Measurements from ENCODE around the gene OSBP2.

The OSBP2 gene

GRCh38 chr22:30856741-30857502 is 162.2 kb downstream of the OSBP2 start:
- Histone ChIP-seq H3K4me1 (ENCODE audit: control insufficient read depth, insufficient read depth, low read length) (no peaks in the 10 kb centered on the region), H3K4me3 (ENCODE audit: insufficient read depth, low read depth, low read length) (no peak overlapping the region), H3K36me3 (ENCODE audit: control insufficient read depth, insufficient read depth, low read length) (no peaks in the 10 kb centered on the region), H3K27me3 (ENCODE audit: control insufficient read depth, insufficient read depth, low read length, poor library complexity, severe bottlenecking) (no peaks in the 10 kb centered on the region), H3K9me3 (ENCODE audit: control insufficient read depth, low read length) (no peaks in the 10 kb centered on the region), H3K27ac (ENCODE audit: insufficient read depth, low read depth, low read length, poor library complexity, severe bottlenecking) (no peak overlapping the region)
- WGBS, 2 experiments, result 92 to 94% methylated on average over 14 of the region's 14 CpGs

GRCh38 chr22:30857791-30858190 is 163.1 kb downstream of the OSBP2 start:
- Histone ChIP-seq H3K36me3 (ENCODE audit: control insufficient read depth, insufficient read depth, low read length) (no peaks in the 10 kb centered on the region), H3K4me1 (ENCODE audit: control insufficient read depth, insufficient read depth, low read length) (no peaks in the 10 kb centered on the region), H3K4me3 (ENCODE audit: insufficient read depth, low read depth, low read length) (no peak overlapping the region), H3K27me3 (ENCODE audit: control insufficient read depth, insufficient read depth, low read length, poor library complexity, severe bottlenecking) (no peaks in the 10 kb centered on the region), H3K27ac (ENCODE audit: insufficient read depth, low read depth, low read length, poor library complexity, severe bottlenecking) (no peak overlapping the region), H3K9me3 (ENCODE audit: control insufficient read depth, low read length) (no peaks in the 10 kb centered on the region)
- WGBS, 2 experiments, result 94% methylated on average over 9 to 10 of the region's 13 CpGs

GRCh38 chr22:30858976-30859713 is 164.5 kb downstream of the OSBP2 start:
- Histone ChIP-seq H3K27me3 (ENCODE audit: control insufficient read depth, insufficient read depth, low read length, poor library complexity, severe bottlenecking) (no peaks in the 10 kb centered on the region), H3K36me3 (ENCODE audit: control insufficient read depth, insufficient read depth, low read length) (no peaks in the 10 kb centered on the region), H3K4me1 (ENCODE audit: control insufficient read depth, insufficient read depth, low read length) (no peaks in the 10 kb centered on the region), H3K9me3 (ENCODE audit: control insufficient read depth, low read length) (no peaks in the 10 kb centered on the region), H3K4me3 (ENCODE audit: insufficient read depth, low read depth, low read length) (no peak overlapping the region), H3K27ac (ENCODE audit: insufficient read depth, low read depth, low read length, poor library complexity, severe bottlenecking) (no peak overlapping the region)
- 93 to 95% methylated on average over 18 of the region's 18 CpGs for WGBS, 2 experiments

- Histone ChIP-seq H3K4me1 (ENCODE audit: control insufficient read depth, insufficient read depth, low read length) (no peaks in the 10 kb centered on the region), H3K36me3 (ENCODE audit: control insufficient read depth, insufficient read depth, low read length) (no peaks in the 10 kb centered on the region), H3K9me3 (ENCODE audit: control insufficient read depth, low read length) (no peaks in the 10 kb centered on the region), H3K27me3 (ENCODE audit: control insufficient read depth, insufficient read depth, low read length, poor library complexity, severe bottlenecking) (no peaks in the 10 kb centered on the region), H3K4me3 (ENCODE audit: insufficient read depth, low read depth, low read length) (no peak overlapping the region), H3K27ac (ENCODE audit: insufficient read depth, low read depth, low read length, poor library complexity, severe bottlenecking) (no peak overlapping the region)
- WGBS, 2 experiments, result 92 to 94% methylated on average over 7 of the region's 7 CpGs
Observed at GRCh38 chr22:30859714-30860095, 165.0 kb downstream of the OSBP2 start.

- no peaks in the 10 kb centered on the region for H3K36me3 ChIP-seq (ENCODE audit: control insufficient read depth, insufficient read depth, low read length)
- H3K9me3 ChIP-seq (ENCODE audit: control insufficient read depth, low read length), result no peaks in the 10 kb centered on the region
- WGBS, 2 experiments, result 89 to 91% methylated on average over 12 of the region's 12 CpGs
- H3K27ac ChIP-seq (ENCODE audit: insufficient read depth, low read depth, low read length, poor library complexity, severe bottlenecking), result no peak overlapping the region
- no peaks in the 10 kb centered on the region for H3K27me3 ChIP-seq (ENCODE audit: control insufficient read depth, insufficient read depth, low read length, poor library complexity, severe bottlenecking)
- no peak overlapping the region for H3K4me3 ChIP-seq (ENCODE audit: insufficient read depth, low read depth, low read length)
- no peaks in the 10 kb centered on the region for H3K4me1 ChIP-seq (ENCODE audit: control insufficient read depth, insufficient read depth, low read length)
Observed at GRCh38 chr22:30860176-30861105, 165.8 kb downstream of the OSBP2 start.

- 92 to 93% methylated on average over 9 of the region's 9 CpGs for WGBS, 2 experiments
- Histone ChIP-seq H3K4me3 (ENCODE audit: insufficient read depth, low read depth, low read length) (no peak overlapping the region), H3K27me3 (ENCODE audit: control insufficient read depth, insufficient read depth, low read length, poor library complexity, severe bottlenecking) (no peaks in the 10 kb centered on the region), H3K36me3 (ENCODE audit: control insufficient read depth, insufficient read depth, low read length) (no peaks in the 10 kb centered on the region), H3K27ac (ENCODE audit: insufficient read depth, low read depth, low read length, poor library complexity, severe bottlenecking) (no peak overlapping the region), H3K4me1 (ENCODE audit: control insufficient read depth, insufficient read depth, low read length) (no peaks in the 10 kb centered on the region), H3K9me3 (ENCODE audit: control insufficient read depth, low read length) (no peaks in the 10 kb centered on the region)
Observed at GRCh38 chr22:30861131-30861530, 166.5 kb downstream of the OSBP2 start.

- WGBS, 2 experiments, result 89 to 90% methylated on average over 16 of the region's 16 CpGs
Observed at GRCh38 chr22:30861688-30862552, 167.2 kb downstream of the OSBP2 start.

GRCh38 chr22:30863081-30863833 is 168.6 kb downstream of the OSBP2 start:
- Histone ChIP-seq H3K27ac (ENCODE audit: insufficient read depth, low read depth, low read length, poor library complexity, severe bottlenecking) (no peak overlapping the region), H3K27me3 (ENCODE audit: control insufficient read depth, insufficient read depth, low read length, poor library complexity, severe bottlenecking) (no peaks in the 10 kb centered on the region), H3K9me3 (ENCODE audit: control insufficient read depth, low read length) (no peaks in the 10 kb centered on the region), H3K4me3 (ENCODE audit: insufficient read depth, low read depth, low read length) (no peak overlapping the region), H3K36me3 (ENCODE audit: control insufficient read depth, insufficient read depth, low read length) (no peaks in the 10 kb centered on the region), H3K4me1 (ENCODE audit: control insufficient read depth, insufficient read depth, low read length) (no peaks in the 10 kb centered on the region)
- 81 to 82% methylated on average over 19 of the region's 19 CpGs for WGBS, 2 experiments

More at GRCh38 chr22:30861688-30862552, 167.2 kb downstream of the OSBP2 start:
- Histone ChIP-seq H3K9me3 (ENCODE audit: control insufficient read depth, low read length) (no peaks in the 10 kb centered on the region), H3K27me3 (ENCODE audit: control insufficient read depth, insufficient read depth, low read length, poor library complexity, severe bottlenecking) (no peaks in the 10 kb centered on the region), H3K4me1 (ENCODE audit: control insufficient read depth, insufficient read depth, low read length) (no peaks in the 10 kb centered on the region), H3K36me3 (ENCODE audit: control insufficient read depth, insufficient read depth, low read length) (no peaks in the 10 kb centered on the region), H3K4me3 (ENCODE audit: insufficient read depth, low read depth, low read length) (no peak overlapping the region), H3K27ac (ENCODE audit: insufficient read depth, low read depth, low read length, poor library complexity, severe bottlenecking) (no peak overlapping the region)

All from ectodermal cell (in vitro differentiated cells).